ENCODE measurements around the gene IFI27L1. TPM values are rescaled to one million over a fixed set of nuclear protein-coding genes. Genes with fewer than 3 reads are reported as not detected.

Gene IFI27L1
- total and polyA plus RNA-seq, 2 experiments from 2014 or later = 9.7 to 28.6 TPM

DNA sequence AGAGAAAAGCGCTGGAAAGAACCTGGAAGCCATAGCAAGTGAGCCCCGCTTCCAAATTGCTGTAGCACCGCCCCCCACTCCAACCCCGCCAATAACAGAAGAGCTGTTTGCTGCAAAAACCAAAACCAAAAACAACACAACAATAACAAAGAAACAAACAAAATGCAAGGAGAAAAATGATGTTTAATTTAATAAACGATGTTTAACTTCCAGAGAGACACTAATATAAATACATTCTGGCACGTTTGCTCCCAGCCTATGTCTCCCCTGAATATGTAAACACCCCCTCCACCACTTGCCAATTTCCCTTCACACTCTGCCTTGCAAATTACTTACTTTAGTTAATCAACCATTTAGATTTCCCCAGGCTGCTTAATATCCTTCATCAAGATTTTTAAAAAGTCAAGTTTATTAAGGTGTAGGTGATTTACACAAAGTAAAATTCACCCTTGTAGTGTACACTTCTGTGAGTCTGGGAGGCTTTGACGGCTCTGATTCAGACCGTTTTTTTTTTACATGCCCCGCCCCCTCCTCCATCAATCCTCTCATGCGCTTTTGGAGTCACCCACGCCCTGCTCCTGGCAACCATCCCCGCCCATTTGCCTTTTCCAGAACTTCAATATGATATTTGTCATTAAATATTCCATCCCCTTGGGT is 48.8 kb downstream of the IFI27L1 start:
- Mint-ChIP-seq H3K27me3 (ENCODE audit: insufficient read depth, low read depth, poor library complexity) (peaks cover 5% of the 10 kb centered on the region), H3K27ac (peak overlapping the region; percentile 85), H3K36me3 (ENCODE audit: low read depth) (0 out of 3 replicates have a peak, but pooled peaks cover under 1% of the 10 kb centered on the region), H3K9me3 (peaks cover 3% of the 10 kb centered on the region; the same call in 2 of the 3 replicates), H3K4me3 (peak overlapping the region; percentile 82), H3K4me1 (peaks cover 8% of the 10 kb centered on the region)
- TF ChIP-seq ZNF114 (CRISPR knock-in tag; IDR thresholded peaks at IDR 0.05) (no peak), CREB1 (CRISPR knock-in tag; IDR thresholded peaks at IDR 0.05; ENCODE audit: low read depth) (no peak), NANOG (IDR thresholded peaks at IDR 0.05; ENCODE audit: borderline replicate concordance) (no peak), STAT1 (IDR thresholded peaks at IDR 0.05; ENCODE audit: unreplicated experiment) (no peak), EZH2 (IDR thresholded peaks at IDR 0.05; ENCODE audit: low read depth, unreplicated experiment) (no peak), POLR2AphosphoS5 (IDR thresholded peaks at IDR 0.05; ENCODE audit: low read depth) (no peak), EZH2phosphoT487 (IDR thresholded peaks at IDR 0.05; ENCODE audit: unreplicated experiment) (no peak), ZNF331 (CRISPR knock-in tag; IDR thresholded peaks at IDR 0.05; ENCODE audit: low read depth) (no peak), JUNB (IDR thresholded peaks at IDR 0.05; ENCODE audit: unreplicated experiment) (no peak)
- TF ChIP-seq, protein P1, sequence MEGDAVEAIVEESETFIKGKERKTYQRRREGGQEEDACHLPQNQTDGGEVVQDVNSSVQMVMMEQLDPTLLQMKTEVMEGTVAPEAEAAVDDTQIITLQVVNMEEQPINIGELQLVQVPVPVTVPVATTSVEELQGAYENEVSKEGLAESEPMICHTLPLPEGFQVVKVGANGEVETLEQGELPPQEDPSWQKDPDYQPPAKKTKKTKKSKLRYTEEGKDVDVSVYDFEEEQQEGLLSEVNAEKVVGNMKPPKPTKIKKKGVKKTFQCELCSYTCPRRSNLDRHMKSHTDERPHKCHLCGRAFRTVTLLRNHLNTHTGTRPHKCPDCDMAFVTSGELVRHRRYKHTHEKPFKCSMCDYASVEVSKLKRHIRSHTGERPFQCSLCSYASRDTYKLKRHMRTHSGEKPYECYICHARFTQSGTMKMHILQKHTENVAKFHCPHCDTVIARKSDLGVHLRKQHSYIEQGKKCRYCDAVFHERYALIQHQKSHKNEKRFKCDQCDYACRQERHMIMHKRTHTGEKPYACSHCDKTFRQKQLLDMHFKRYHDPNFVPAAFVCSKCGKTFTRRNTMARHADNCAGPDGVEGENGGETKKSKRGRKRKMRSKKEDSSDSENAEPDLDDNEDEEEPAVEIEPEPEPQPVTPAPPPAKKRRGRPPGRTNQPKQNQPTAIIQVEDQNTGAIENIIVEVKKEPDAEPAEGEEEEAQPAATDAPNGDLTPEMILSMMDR (conservative IDR thresholded peaks at IDR 0.05; ENCODE audit: low read depth in 2 of 2) = no peak
- TF ChIP-seq, protein P2, sequence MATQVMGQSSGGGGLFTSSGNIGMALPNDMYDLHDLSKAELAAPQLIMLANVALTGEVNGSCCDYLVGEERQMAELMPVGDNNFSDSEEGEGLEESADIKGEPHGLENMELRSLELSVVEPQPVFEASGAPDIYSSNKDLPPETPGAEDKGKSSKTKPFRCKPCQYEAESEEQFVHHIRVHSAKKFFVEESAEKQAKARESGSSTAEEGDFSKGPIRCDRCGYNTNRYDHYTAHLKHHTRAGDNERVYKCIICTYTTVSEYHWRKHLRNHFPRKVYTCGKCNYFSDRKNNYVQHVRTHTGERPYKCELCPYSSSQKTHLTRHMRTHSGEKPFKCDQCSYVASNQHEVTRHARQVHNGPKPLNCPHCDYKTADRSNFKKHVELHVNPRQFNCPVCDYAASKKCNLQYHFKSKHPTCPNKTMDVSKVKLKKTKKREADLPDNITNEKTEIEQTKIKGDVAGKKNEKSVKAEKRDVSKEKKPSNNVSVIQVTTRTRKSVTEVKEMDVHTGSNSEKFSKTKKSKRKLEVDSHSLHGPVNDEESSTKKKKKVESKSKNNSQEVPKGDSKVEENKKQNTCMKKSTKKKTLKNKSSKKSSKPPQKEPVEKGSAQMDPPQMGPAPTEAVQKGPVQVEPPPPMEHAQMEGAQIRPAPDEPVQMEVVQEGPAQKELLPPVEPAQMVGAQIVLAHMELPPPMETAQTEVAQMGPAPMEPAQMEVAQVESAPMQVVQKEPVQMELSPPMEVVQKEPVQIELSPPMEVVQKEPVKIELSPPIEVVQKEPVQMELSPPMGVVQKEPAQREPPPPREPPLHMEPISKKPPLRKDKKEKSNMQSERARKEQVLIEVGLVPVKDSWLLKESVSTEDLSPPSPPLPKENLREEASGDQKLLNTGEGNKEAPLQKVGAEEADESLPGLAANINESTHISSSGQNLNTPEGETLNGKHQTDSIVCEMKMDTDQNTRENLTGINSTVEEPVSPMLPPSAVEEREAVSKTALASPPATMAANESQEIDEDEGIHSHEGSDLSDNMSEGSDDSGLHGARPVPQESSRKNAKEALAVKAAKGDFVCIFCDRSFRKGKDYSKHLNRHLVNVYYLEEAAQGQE (IDR thresholded peaks at IDR 0.05; ENCODE audit: unreplicated experiment) = no peak
- TF ChIP-seq, protein P3, sequence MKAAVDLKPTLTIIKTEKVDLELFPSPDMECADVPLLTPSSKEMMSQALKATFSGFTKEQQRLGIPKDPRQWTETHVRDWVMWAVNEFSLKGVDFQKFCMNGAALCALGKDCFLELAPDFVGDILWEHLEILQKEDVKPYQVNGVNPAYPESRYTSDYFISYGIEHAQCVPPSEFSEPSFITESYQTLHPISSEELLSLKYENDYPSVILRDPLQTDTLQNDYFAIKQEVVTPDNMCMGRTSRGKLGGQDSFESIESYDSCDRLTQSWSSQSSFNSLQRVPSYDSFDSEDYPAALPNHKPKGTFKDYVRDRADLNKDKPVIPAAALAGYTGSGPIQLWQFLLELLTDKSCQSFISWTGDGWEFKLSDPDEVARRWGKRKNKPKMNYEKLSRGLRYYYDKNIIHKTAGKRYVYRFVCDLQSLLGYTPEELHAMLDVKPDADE (IDR thresholded peaks at IDR 0.05) = no peak
- TF ChIP-seq, protein P4, sequence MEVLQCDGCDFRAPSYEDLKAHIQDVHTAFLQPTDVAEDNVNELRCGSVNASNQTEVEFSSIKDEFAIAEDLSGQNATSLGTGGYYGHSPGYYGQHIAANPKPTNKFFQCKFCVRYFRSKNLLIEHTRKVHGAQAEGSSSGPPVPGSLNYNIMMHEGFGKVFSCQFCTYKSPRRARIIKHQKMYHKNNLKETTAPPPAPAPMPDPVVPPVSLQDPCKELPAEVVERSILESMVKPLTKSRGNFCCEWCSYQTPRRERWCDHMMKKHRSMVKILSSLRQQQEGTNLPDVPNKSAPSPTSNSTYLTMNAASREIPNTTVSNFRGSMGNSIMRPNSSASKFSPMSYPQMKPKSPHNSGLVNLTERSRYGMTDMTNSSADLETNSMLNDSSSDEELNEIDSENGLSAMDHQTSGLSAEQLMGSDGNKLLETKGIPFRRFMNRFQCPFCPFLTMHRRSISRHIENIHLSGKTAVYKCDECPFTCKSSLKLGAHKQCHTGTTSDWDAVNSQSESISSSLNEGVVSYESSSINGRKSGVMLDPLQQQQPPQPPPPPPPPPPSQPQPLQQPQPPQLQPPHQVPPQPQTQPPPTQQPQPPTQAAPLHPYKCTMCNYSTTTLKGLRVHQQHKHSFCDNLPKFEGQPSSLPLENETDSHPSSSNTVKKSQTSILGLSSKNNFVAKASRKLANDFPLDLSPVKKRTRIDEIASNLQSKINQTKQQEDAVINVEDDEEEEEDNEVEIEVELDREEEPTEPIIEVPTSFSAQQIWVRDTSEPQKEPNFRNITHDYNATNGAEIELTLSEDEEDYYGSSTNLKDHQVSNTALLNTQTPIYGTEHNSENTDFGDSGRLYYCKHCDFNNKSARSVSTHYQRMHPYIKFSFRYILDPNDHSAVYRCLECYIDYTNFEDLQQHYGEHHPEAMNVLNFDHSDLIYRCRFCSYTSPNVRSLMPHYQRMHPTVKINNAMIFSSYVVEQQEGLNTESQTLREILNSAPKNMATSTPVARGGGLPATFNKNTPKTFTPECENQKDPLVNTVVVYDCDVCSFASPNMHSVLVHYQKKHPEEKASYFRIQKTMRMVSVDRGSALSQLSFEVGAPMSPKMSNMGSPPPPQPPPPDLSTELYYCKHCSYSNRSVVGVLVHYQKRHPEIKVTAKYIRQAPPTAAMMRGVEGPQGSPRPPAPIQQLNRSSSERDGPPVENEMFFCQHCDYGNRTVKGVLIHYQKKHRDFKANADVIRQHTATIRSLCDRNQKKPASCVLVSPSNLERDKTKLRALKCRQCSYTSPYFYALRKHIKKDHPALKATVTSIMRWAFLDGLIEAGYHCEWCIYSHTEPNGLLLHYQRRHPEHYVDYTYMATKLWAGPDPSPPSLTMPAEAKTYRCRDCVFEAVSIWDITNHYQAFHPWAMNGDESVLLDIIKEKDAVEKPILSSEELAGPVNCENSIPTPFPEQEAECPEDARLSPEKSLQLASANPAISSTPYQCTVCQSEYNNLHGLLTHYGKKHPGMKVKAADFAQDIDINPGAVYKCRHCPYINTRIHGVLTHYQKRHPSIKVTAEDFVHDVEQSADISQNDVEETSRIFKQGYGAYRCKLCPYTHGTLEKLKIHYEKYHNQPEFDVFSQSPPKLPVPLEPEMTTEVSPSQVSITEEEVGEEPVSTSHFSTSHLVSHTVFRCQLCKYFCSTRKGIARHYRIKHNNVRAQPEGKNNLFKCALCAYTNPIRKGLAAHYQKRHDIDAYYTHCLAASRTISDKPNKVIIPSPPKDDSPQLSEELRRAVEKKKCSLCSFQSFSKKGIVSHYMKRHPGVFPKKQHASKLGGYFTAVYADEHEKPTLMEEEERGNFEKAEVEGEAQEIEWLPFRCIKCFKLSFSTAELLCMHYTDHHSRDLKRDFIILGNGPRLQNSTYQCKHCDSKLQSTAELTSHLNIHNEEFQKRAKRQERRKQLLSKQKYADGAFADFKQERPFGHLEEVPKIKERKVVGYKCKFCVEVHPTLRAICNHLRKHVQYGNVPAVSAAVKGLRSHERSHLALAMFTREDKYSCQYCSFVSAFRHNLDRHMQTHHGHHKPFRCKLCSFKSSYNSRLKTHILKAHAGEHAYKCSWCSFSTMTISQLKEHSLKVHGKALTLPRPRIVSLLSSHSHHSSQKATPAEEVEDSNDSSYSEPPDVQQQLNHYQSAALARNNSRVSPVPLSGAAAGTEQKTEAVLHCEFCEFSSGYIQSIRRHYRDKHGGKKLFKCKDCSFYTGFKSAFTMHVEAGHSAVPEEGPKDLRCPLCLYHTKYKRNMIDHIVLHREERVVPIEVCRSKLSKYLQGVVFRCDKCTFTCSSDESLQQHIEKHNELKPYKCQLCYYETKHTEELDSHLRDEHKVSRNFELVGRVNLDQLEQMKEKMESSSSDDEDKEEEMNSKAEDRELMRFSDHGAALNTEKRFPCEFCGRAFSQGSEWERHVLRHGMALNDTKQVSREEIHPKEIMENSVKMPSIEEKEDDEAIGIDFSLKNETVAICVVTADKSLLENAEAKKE (CRISPR knock-in tag; IDR thresholded peaks at IDR 0.05) = no peak
- Histone ChIP-seq H3K36me3 (ENCODE audit: insufficient read depth) (no peaks in the 10 kb centered on the region), H3K4me3 (peak overlapping the region; percentile 57), H3K9me2 (ENCODE audit: insufficient read depth) (no peaks in the 10 kb centered on the region), H3K27me3 (ENCODE audit: insufficient read depth) (no peaks in the 10 kb centered on the region), H3K4me1 (ENCODE audit: insufficient read depth) (peaks cover 11% of the 10 kb centered on the region; the same call in 1 of the 2 replicates), H3K4me2 (peak overlapping the region; percentile 81), H3F3A (replicated peaks; ENCODE audit: low read depth) (no peaks in the 10 kb centered on the region), H4K20me1 (replicated peaks; ENCODE audit: insufficient read depth) (no peaks in the 10 kb centered on the region), H3K79me2 (replicated peaks; ENCODE audit: insufficient read depth) (no peaks in the 10 kb centered on the region), H2AFZ (peak overlapping the region; percentile 80; the same call in 1 of the 2 replicates), H3K27ac (ENCODE audit: low read depth) (peak overlapping the region; percentile 10; the same call in 1 of the 2 replicates)
- DNase-seq (ENCODE audit: low spot score) (peak; percentile 73), ATAC-seq (peak; percentile 46)

All from GM23338 (cell line).